PC-9 (cell line): Measurements from ENCODE around the gene ARL13B. TPM values are rescaled to one million over a fixed set of nuclear protein-coding genes. Genes with fewer than 3 reads are reported as not detected.

Experiments used
- BruUV-seq: library from RNA; stranded (reverse); fragments of 400-500 nt; replicated peaks from 2 replicates; lab custom pipeline; 2021; lab: Mats Ljungman, UMichigan
- CTCF ChIA-PET: fragments of 300-600 bp; sonication (Branson Sonifier 250); formaldehyde crosslinking; loops from one replicate; lab custom pipeline; 2022; ENCODE audit warnings: antibody characterized with exemption; lab: Charles Lee
- POLR2A ChIA-PET: fragments of 300-600 bp; sonication (Branson Sonifier 250); formaldehyde crosslinking; loops from one replicate; lab custom pipeline; 2022; ENCODE audit warnings: antibody characterized with exemption; ENCODE audit not compliant: unreplicated experiment; lab: Charles Lee
- DNase-seq, 2 experiments: peaks; one replicate each; pipeline versions ENCODE4 v3.0.0 to v3.0.0-alpha.2; 2015 to 2022; ENCODE audit warnings: mixed read lengths in 1 of 2
- H2AFZ ChIP-seq: fragments of 200-600 bp; sonication (generic); 2 replicates; pipeline ENCODE4 v1.8.1; 2017; ENCODE audit warnings: antibody characterized with exemption
- H3F3A ChIP-seq: fragments of 200-600 bp; sonication (generic); 2 replicates; pipeline ENCODE4 v1.8.1; 2017; ENCODE audit warnings: antibody characterized with exemption, mild to moderate bottlenecking, low read depth; ENCODE audit not compliant: insufficient read depth
- H3K27ac ChIP-seq: fragments of 200-600 bp; sonication (generic); 2 replicates; pipeline ENCODE4 v1.6.1; 2016; ENCODE audit warnings: mixed run types
- H3K27me3 ChIP-seq: fragments of 200-600 bp; sonication (generic); 2 replicates; pipeline ENCODE4 v1.6.1; 2016; ENCODE audit warnings: low read depth, mixed run types; ENCODE audit not compliant: insufficient read depth
- H3K36me3 ChIP-seq: fragments of 200-600 bp; sonication (generic); 2 replicates; pipeline ENCODE4 v1.6.1; 2016; ENCODE audit warnings: low read depth, mixed run types
- H3K4me1 ChIP-seq: fragments of 200-600 bp; sonication (generic); replicated peaks from 2 replicates; pipeline ENCODE4 v1.6.1; 2016; ENCODE audit warnings: mixed run types; ENCODE audit not compliant: insufficient read depth
- H3K4me2 ChIP-seq: fragments of 200-600 bp; sonication (generic); 2 replicates; pipeline ENCODE4 v1.6.1; 2017; ENCODE audit warnings: mixed run types
- H3K4me3 ChIP-seq: fragments of 200-600 bp; sonication (generic); 2 replicates; pipeline ENCODE4 v1.6.1; 2016; ENCODE audit warnings: mixed run types
- H3K79me2 ChIP-seq: fragments of 200-600 bp; sonication (generic); 2 replicates; pipeline ENCODE4 v1.6.1; 2017; ENCODE audit warnings: low read depth, mixed run types
- H3K9me2 ChIP-seq: fragments of 200-600 bp; sonication (generic); 2 replicates; pipeline ENCODE4 v1.8.1; 2017; ENCODE audit warnings: mild to moderate bottlenecking; ENCODE audit not compliant: insufficient read depth
- H3K9me3 ChIP-seq: fragments of 200-600 bp; sonication (generic); 2 replicates; pipeline ENCODE4 v1.8.1; 2016; ENCODE audit warnings: low read depth; ENCODE audit not compliant: insufficient read depth
- H4K20me1 ChIP-seq: fragments of 200-600 bp; sonication (generic); 2 replicates; pipeline ENCODE4 v1.8.1; 2017; ENCODE audit not compliant: insufficient read depth
- CTCF ChIP-seq: fragments of 200-600 bp; sonication (generic); conservative IDR thresholded peaks from 2 replicates; pipeline ENCODE4 v1.6.1; 2017; ENCODE audit warnings: mixed run types, antibody characterized with exemption, mild to moderate bottlenecking, moderate library complexity
- EZH2 ChIP-seq: fragments of 200-600 bp; sonication (generic); IDR thresholded peaks from 2 replicates; pipeline ENCODE4 v1.8.0; 2017; ENCODE audit warnings: antibody characterized with exemption, low read depth
- intact Hi-C: fragments of 100-400 bp; cut with micrococcal nuclease; formaldehyde crosslinking; loops from one replicate; pipeline ENCODE4 v1.10.0; 2022; ENCODE audit not compliant: unreplicated experiment
- total RNA-seq: library from RNA; stranded (reverse); gene quantifications from 2 replicates; pipeline ENCODE4 v1.2.3, GENCODE V29; 2021

The ARL13B gene
- total RNA-seq, 1 experiment from 2014 or later, result 20.2 TPM

GRCh38 chr3:93991631-93992030 lies 11.7 kb downstream of the ARL13B start:
- CTCF ChIA-PET, result no interaction called here
- Histone ChIP-seq H3K9me3 (no peaks in the 10 kb centered on the region), H3K27ac (no peak overlapping the region), H3K4me3 (no peak overlapping the region), H3K36me3 (no peaks in the 10 kb centered on the region), H3K4me2 (no peak overlapping the region), H3F3A (no peaks in the 10 kb centered on the region), H3K79me2 (no peaks in the 10 kb centered on the region), H3K4me1 (peaks cover 11% of the 10 kb centered on the region), H2AFZ (no peak overlapping the region), H3K27me3 (no peaks in the 10 kb centered on the region), H4K20me1 (0 out of 2 replicates have a peak, but pooled peaks cover 8% of the 10 kb centered on the region), H3K9me2 (no peaks in the 10 kb centered on the region)
- no peak for DNase-seq
- intact Hi-C loops, result no loop called here
- BruUV-seq, result no TSS peak
- TF ChIP-seq CTCF, result no peak
- no peak for TF ChIP-seq EZH2
- POLR2A ChIA-PET, result no interaction called here

GRCh38 chr3:93992207-93992606 lies 12.3 kb downstream of the ARL13B start:
- Histone ChIP-seq H3K4me1 (peaks cover 11% of the 10 kb centered on the region), H3K36me3 (no peaks in the 10 kb centered on the region), H4K20me1 (0 out of 2 replicates have a peak, but pooled peaks cover 8% of the 10 kb centered on the region), H3K79me2 (no peaks in the 10 kb centered on the region), H3K9me3 (no peaks in the 10 kb centered on the region), H3K4me3 (no peak overlapping the region), H3K9me2 (no peaks in the 10 kb centered on the region), H3F3A (no peaks in the 10 kb centered on the region), H2AFZ (no peak overlapping the region), H3K4me2 (no peak overlapping the region), H3K27me3 (no peaks in the 10 kb centered on the region), H3K27ac (no peak overlapping the region)
- CTCF ChIA-PET, result no interaction called here
- POLR2A ChIA-PET, result no interaction called here
- DNase-seq, result no peak
- intact Hi-C loops, result no loop called here
- no TSS peak for BruUV-seq
- no peak for TF ChIP-seq EZH2
- no peak for TF ChIP-seq CTCF

- BruUV-seq, result no TSS peak
Measured at GRCh38 chr3:93994056-93994455, 14.1 kb downstream of the ARL13B start.

More at GRCh38 chr3:93994056-93994455, 14.1 kb downstream of the ARL13B start:
- Histone ChIP-seq H2AFZ (no peak overlapping the region), H3K79me2 (no peaks in the 10 kb centered on the region), H3K27me3 (no peaks in the 10 kb centered on the region), H3K4me1 (no peaks in the 10 kb centered on the region), H3K36me3 (no peaks in the 10 kb centered on the region), H3K4me3 (no peak overlapping the region), H4K20me1 (0 out of 2 replicates have a peak, but pooled peaks cover 8% of the 10 kb centered on the region), H3F3A (no peaks in the 10 kb centered on the region), H3K9me2 (no peaks in the 10 kb centered on the region), H3K27ac (no peak overlapping the region), H3K4me2 (no peak overlapping the region), H3K9me3 (no peaks in the 10 kb centered on the region)
- intact Hi-C loops, result no loop called here
- CTCF ChIA-PET, result no interaction called here
- TF ChIP-seq EZH2 (no peak), CTCF (no peak)
- POLR2A ChIA-PET, result no interaction called here
- DNase-seq, result no peak
